ENCODE results near the gene PDAP1. TPM values are rescaled to one million over a fixed set of nuclear protein-coding genes. Genes with fewer than 3 reads are reported as not detected.

PDAP1 gene
- total RNA-seq, 1 experiment from 2014 or later = 150 TPM

GRCh38 chr7:99438573-99439480 lies 30.4 kb upstream of the PDAP1 start, which contains the start of the genes CPSF4 and PTCD1:
TSS of gene CPSF4 (plus strand) at chr7:99438943. CDS start at chr7:99439083, 140 bp downstream.
TSS of gene PTCD1 (minus strand) at chr7:99438798. CDS start at chr7:99435242, 3,556 bp downstream.
- Histone ChIP-seq H2BK120ac (ENCODE audit: low read depth, low read length, poor library complexity, severe bottlenecking) (no peak within 1 kb of the TSS), H3T11ph (ENCODE audit: low read length) (no peak within 1 kb of the TSS), H2BK20ac (ENCODE audit: low read depth, low read length, poor library complexity, severe bottlenecking) (no peak within 1 kb of the TSS), H3K14ac (ENCODE audit: insufficient read depth, low read length) (peak within 1 kb of the TSS; percentile 89), H3K23me2 (ENCODE audit: insufficient read length, low read depth, low read length, poor library complexity, severe bottlenecking) (peaks cover 7% of the 10 kb centered on the region), H3K23ac (ENCODE audit: insufficient read length, low read depth, low read length) (no peak within 1 kb of the TSS), H2BK12ac (ENCODE audit: insufficient read length, low read depth, low read length) (no peak within 1 kb of the TSS), H3K56ac (ENCODE audit: insufficient read length, low read depth, low read length) (no peak within 1 kb of the TSS), H3K27ac (ENCODE audit: insufficient read length, low read depth, low read length) (no peak within 1 kb of the TSS), H3K9ac (ENCODE audit: extremely low read depth, insufficient read length, low read length) (peak within 1 kb of the TSS; percentile 86), H2AK5ac (ENCODE audit: insufficient read length, low read length) (no peak within 1 kb of the TSS), H3K27me3 (ENCODE audit: insufficient read depth, low read length) (no peaks in the 10 kb centered on the region), H3K79me2 (ENCODE audit: insufficient read depth, low read length) (peaks cover 11% of the 10 kb centered on the region; the same call in 1 of the 2 replicates), H3K4me1 (ENCODE audit: insufficient read depth, low read length) (peaks cover 3% of the 10 kb centered on the region; the same call in 1 of the 2 replicates), H3K79me1 (ENCODE audit: insufficient read depth, low read depth, low read length, poor library complexity, severe bottlenecking) (no peaks in the 10 kb centered on the region), H3K18ac (ENCODE audit: insufficient read length, low read depth, low read length) (peak within 1 kb of the TSS; percentile 83), H4K5ac (ENCODE audit: insufficient read length, low read depth, low read length) (no peak within 1 kb of the TSS), H2BK5ac (ENCODE audit: insufficient read length, low read length) (no peak within 1 kb of the TSS), H4K8ac (replicated peaks; ENCODE audit: insufficient read length, low read depth, low read length) (no peak within 1 kb of the TSS), H3K9me3 (ENCODE audit: control insufficient read depth, low read depth, low read length) (no peaks in the 10 kb centered on the region), H2BK15ac (ENCODE audit: low read depth, low read length) (no peak within 1 kb of the TSS; the same call in 1 of the 2 replicates), H4K91ac (ENCODE audit: insufficient read length, low read depth, low read length) (no peak within 1 kb of the TSS), H2AFZ (ENCODE audit: low read length) (no peak within 1 kb of the TSS), H3K4me2 (ENCODE audit: insufficient read depth, insufficient read length, low read length) (peak within 1 kb of the TSS; percentile 97), H4K20me1 (ENCODE audit: control insufficient read depth, insufficient read depth, insufficient read length) (no peaks in the 10 kb centered on the region), H3K4ac (ENCODE audit: low read depth, low read length) (no peak within 1 kb of the TSS)
- H3K9me3 Mint-ChIP-seq = no peaks in the 10 kb centered on the region
- peaks cover 26 to 49% (median 45%) of the 10 kb centered on the region in 3 experiments for H3K36me3 Mint-ChIP-seq (ENCODE audit: insufficient read depth in 1 of 3, low read depth in 3 of 3)
- peaks cover 16 to 29% of the 10 kb centered on the region in 2 experiments for H3K4me1 Mint-ChIP-seq
- TF ChIP-seq CTCF (conservative IDR thresholded peaks at IDR 0.05) = no peak
- no peaks in the 10 kb centered on the region for H3K27me3 Mint-ChIP-seq (ENCODE audit: low read depth)
- WGBS (ENCODE audit: extremely low coverage, insufficient read length, low lambda C conversion rate) = no CpG with 5 or more reads among the region's 89 CpGs
- peak within 1 kb of the TSS; percentile 98 to 99 for H3K4me3 Mint-ChIP-seq
- peak; percentile 97 for DNase-seq
- peak within 1 kb of the TSS; percentile 96 to 99 (median 98) for H3K27ac Mint-ChIP-seq

Data from H9 (cell line).